ENCODE measurements around the gene GRIN2A.

The GRIN2A gene

DNA sequence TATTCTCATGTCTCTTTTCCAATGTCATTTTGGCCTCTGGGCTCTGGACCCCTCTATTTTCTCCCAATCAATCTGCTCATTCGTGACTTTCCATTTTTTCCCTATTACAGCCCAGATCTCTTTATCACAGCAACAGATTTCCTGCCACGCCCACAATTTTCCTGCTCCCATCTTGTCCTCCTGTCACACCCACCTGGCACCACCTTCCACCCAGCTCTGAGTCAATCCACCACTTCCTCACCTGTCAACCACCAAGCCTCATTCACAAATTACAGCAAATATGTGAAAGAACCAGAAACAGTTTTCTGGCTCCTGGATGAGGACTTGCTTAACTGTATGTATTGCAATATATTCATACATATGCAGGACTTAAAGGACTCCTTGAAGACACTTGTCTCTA is 311.3 kb downstream of the GRIN2A start:
- H3K36me3 ChIP-seq (ENCODE audit: control insufficient read depth, insufficient read depth, low read length): no peaks in the 10 kb centered on the region
- H3K4me3 ChIP-seq (replicated peaks; ENCODE audit: low read depth, low read length): no peak overlapping the region

DNA sequence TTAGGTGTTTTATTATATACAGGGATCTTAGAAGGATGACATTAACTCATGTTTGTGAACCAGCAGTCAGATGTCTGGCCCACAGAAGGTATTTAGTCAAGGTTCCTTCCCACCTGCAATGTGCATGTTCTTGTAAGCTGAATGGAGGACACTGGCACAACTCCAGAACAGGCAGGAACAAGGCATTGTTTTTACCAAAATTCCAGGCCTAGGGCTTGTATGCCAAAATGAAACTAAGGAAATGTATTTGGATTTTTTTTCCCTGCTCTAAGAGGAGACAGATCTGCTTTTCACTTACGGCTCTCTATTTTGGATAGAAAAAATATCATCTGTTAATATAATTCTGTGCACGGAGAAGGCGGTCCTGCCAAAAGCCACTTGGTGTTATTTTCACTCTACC is 312.5 kb downstream of the GRIN2A start:
- no peaks in the 10 kb centered on the region for H3K27me3 ChIP-seq (replicated peaks; ENCODE audit: control insufficient read depth, insufficient read depth, low read length)
- DNase-seq (ENCODE audit: extremely low read depth, insufficient read length): no peak

More for the DNA sequence above, 311.3 kb downstream of the GRIN2A start:
- no peak for TF ChIP-seq CTCF (IDR thresholded peaks at IDR 0.05; ENCODE audit: insufficient read depth, low read length, poor library complexity, severe bottlenecking)
- no peak for DNase-seq (ENCODE audit: extremely low read depth, insufficient read length)
- H3K27me3 ChIP-seq (replicated peaks; ENCODE audit: control insufficient read depth, insufficient read depth, low read length): no peaks in the 10 kb centered on the region

DNA sequence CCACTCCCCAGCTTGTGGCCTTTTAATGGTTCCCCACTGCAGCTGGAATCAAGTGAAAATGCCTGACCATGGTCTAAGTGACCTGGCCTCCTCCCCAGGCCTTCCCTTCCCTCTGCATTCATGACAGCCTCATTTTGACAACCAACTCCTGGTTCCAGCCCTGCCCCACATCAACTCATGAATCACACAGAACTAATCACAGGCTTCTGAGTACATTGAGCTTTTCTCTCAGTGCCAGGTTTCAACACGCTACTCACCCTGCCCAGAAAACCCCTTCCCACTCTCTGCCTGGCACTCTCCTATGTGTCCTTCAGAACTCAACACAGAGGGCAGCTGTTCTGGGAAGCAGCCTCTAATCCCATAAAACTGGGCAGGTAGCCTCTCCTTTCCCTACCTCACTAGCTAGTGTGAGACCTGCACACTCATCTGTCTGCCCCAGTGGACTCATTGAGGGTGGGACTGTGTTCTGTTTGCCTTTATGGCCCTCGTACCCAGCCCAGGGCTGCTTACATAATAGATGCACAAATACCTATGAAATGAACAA is 313.6 kb downstream of the GRIN2A start:
- DNase-seq (ENCODE audit: extremely low read depth, insufficient read length): no peak
- TF ChIP-seq CTCF (IDR thresholded peaks at IDR 0.05; ENCODE audit: insufficient read depth, low read length, poor library complexity, severe bottlenecking): no peak
- Histone ChIP-seq H3K4me3 (replicated peaks; ENCODE audit: low read depth, low read length) (no peak overlapping the region), H3K36me3 (ENCODE audit: control insufficient read depth, insufficient read depth, low read length) (no peaks in the 10 kb centered on the region), H3K27me3 (replicated peaks; ENCODE audit: control insufficient read depth, insufficient read depth, low read length) (no peaks in the 10 kb centered on the region)

More for the DNA sequence above, 312.5 kb downstream of the GRIN2A start:
- no peak for TF ChIP-seq CTCF (IDR thresholded peaks at IDR 0.05; ENCODE audit: insufficient read depth, low read length, poor library complexity, severe bottlenecking)
- Histone ChIP-seq H3K36me3 (ENCODE audit: control insufficient read depth, insufficient read depth, low read length) (no peaks in the 10 kb centered on the region), H3K4me3 (replicated peaks; ENCODE audit: low read depth, low read length) (no peak overlapping the region)

GRCh38 chr16:9867176-9867575 is 315.1 kb downstream of the GRIN2A start:
- Histone ChIP-seq H3K4me3 (replicated peaks; ENCODE audit: low read depth, low read length) (no peak overlapping the region), H3K36me3 (ENCODE audit: control insufficient read depth, insufficient read depth, low read length) (no peaks in the 10 kb centered on the region), H3K27me3 (replicated peaks; ENCODE audit: control insufficient read depth, insufficient read depth, low read length) (no peaks in the 10 kb centered on the region)
- no peak for TF ChIP-seq CTCF (IDR thresholded peaks at IDR 0.05; ENCODE audit: insufficient read depth, low read length, poor library complexity, severe bottlenecking)
- DNase-seq (ENCODE audit: extremely low read depth, insufficient read length): no peak

- no peak for TF ChIP-seq CTCF (IDR thresholded peaks at IDR 0.05; ENCODE audit: insufficient read depth, low read length, poor library complexity, severe bottlenecking)
- no peak overlapping the region for H3K4me3 ChIP-seq (replicated peaks; ENCODE audit: low read depth, low read length)
- H3K36me3 ChIP-seq (ENCODE audit: control insufficient read depth, insufficient read depth, low read length): no peaks in the 10 kb centered on the region
- no peak for DNase-seq (ENCODE audit: extremely low read depth, insufficient read length)
- H3K27me3 ChIP-seq (replicated peaks; ENCODE audit: control insufficient read depth, insufficient read depth, low read length): no peaks in the 10 kb centered on the region; the same call in 1 of the 2 replicates
Observed at GRCh38 chr16:9864461-9864860, 317.8 kb downstream of the GRIN2A start.

GRCh38 chr16:9862327-9862726 is 319.9 kb downstream of the GRIN2A start:
- no peaks in the 10 kb centered on the region; the same call in 1 of the 2 replicates for H3K27me3 ChIP-seq (replicated peaks; ENCODE audit: control insufficient read depth, insufficient read depth, low read length)
- TF ChIP-seq CTCF (IDR thresholded peaks at IDR 0.05; ENCODE audit: insufficient read depth, low read length, poor library complexity, severe bottlenecking): no peak
- DNase-seq (ENCODE audit: extremely low read depth, insufficient read length): no peak
- no peak overlapping the region for H3K4me3 ChIP-seq (replicated peaks; ENCODE audit: low read depth, low read length)
- H3K36me3 ChIP-seq (ENCODE audit: control insufficient read depth, insufficient read depth, low read length): no peaks in the 10 kb centered on the region
